Cerebellar nuclear complex (tissue), 1 donor: ENCODE measurements around the gene A3GALT2.
"Not testable (repeated sequence)": the region's sequence is repeated elsewhere in the genome, so short reads cannot be mapped to it uniquely, and the experiment has no call there.

Experiments
- DNase-seq, 2 experiments: peaks; one replicate each; lab custom pipeline; 2025; lab: John Stamatoyannopoulos, UW

The A3GALT2 gene

GRCh38 chr1:33314416-33314815 is 6.5 kb downstream of the A3GALT2 start:
- no peak for DNase-seq

- DNase-seq: no peak
Measured at GRCh38 chr1:33312413-33312749, 8.5 kb downstream of the A3GALT2 start.

- no peak for DNase-seq
Measured at GRCh38 chr1:33311706-33312412, 9.0 kb downstream of the A3GALT2 start.

- DNase-seq: no peak
Measured at GRCh38 chr1:33310702-33311101, 10.2 kb downstream of the A3GALT2 start.

GRCh38 chr1:33309351-33309750 is 11.5 kb downstream of the A3GALT2 start:
- DNase-seq: not testable (repeated sequence)

- DNase-seq: no peak
Measured at GRCh38 chr1:33307494-33307864, 13.4 kb downstream of the A3GALT2 start.

GRCh38 chr1:33306653-33307493 is 14.0 kb downstream of the A3GALT2 start:
- DNase-seq: no peak

GRCh38 chr1:33305816-33306652 is 14.9 kb downstream of the A3GALT2 start:
- DNase-seq: no peak

GRCh38 chr1:33305016-33305415 is 15.9 kb downstream of the A3GALT2 start:
- no peak for DNase-seq

GRCh38 chr1:33302325-33302724 is 18.6 kb downstream of the A3GALT2 start:
- DNase-seq: no peak

- no peak for DNase-seq
Measured at GRCh38 chr1:33301273-33301984, 19.5 kb downstream of the A3GALT2 start.

GRCh38 chr1:33300673-33301072 is 20.2 kb downstream of the A3GALT2 start:
- no peak for DNase-seq

GRCh38 chr1:33299461-33300155 is 21.3 kb downstream of the A3GALT2 start:
- no peak for DNase-seq

- peak in 1 of 2 experiments; percentile 13 for DNase-seq
Measured at GRCh38 chr1:33298623-33299277, 22.1 kb downstream of the A3GALT2 start.

- no peak for DNase-seq
Measured at GRCh38 chr1:33297911-33298622, 22.8 kb downstream of the A3GALT2 start.

- no peak for DNase-seq
Measured at GRCh38 chr1:33296824-33297223, 24.1 kb downstream of the A3GALT2 start.

GRCh38 chr1:33296082-33296458 is 24.8 kb downstream of the A3GALT2 start:
- peak in 1 of 2 experiments; percentile 61 for DNase-seq

- peak in 1 of 2 experiments; percentile 53 for DNase-seq
Measured at GRCh38 chr1:33295450-33296081, 25.3 kb downstream of the A3GALT2 start.

- no peak for DNase-seq
Measured at GRCh38 chr1:33295023-33295422, 25.9 kb downstream of the A3GALT2 start.
